H9 (cell line): ENCODE measurements around the gene FOXF1. TPM values are rescaled to one million over a fixed set of nuclear protein-coding genes. Genes with fewer than 3 reads are reported as not detected.
A peak's percentile ranks its signal among the peaks of the same experiment; 100 is the strongest.

Experiments used
- DNase-seq: peaks from one replicate; pipeline ENCODE4 v3.0.0-alpha.2; 2017
- H2AFZ ChIP-seq: one replicate; pipeline ENCODE4 v1.6.1; 2013; ENCODE audit warnings: mild to moderate bottlenecking, low read length, control low read depth, moderate library complexity
- H2AK5ac ChIP-seq: 2 replicates; pipeline ENCODE4 v1.6.1; 2013; ENCODE audit warnings: low read length, control low read depth, mixed read lengths; ENCODE audit not compliant: insufficient read length
- H2BK120ac ChIP-seq: one replicate; pipeline ENCODE4 v1.6.1; 2013; ENCODE audit warnings: low read depth, mild to moderate bottlenecking, low read length, control low read depth, inconsistent platforms; ENCODE audit not compliant: poor library complexity, severe bottlenecking
- H2BK12ac ChIP-seq: 2 replicates; pipeline ENCODE4 v1.6.1; 2013; ENCODE audit warnings: low read length, control low read depth, mixed read lengths, low read depth; ENCODE audit not compliant: insufficient read length
- H2BK15ac ChIP-seq: 2 replicates; pipeline ENCODE4 v1.6.1; 2013; ENCODE audit warnings: low read depth, low read length, control low read depth
- H2BK20ac ChIP-seq: one replicate; pipeline ENCODE4 v1.6.1; 2013; ENCODE audit warnings: low read depth, mild to moderate bottlenecking, low read length, control low read depth, inconsistent platforms; ENCODE audit not compliant: poor library complexity, severe bottlenecking
- H2BK5ac ChIP-seq: 2 replicates; pipeline ENCODE4 v1.6.1; 2013; ENCODE audit warnings: low read length, control low read depth, mixed read lengths; ENCODE audit not compliant: insufficient read length
- H3K14ac ChIP-seq: 2 replicates; pipeline ENCODE4 v1.6.1; 2013; ENCODE audit warnings: low read length, control low read depth; ENCODE audit not compliant: insufficient read depth
- H3K18ac ChIP-seq: 2 replicates; pipeline ENCODE4 v1.6.1; 2013; ENCODE audit warnings: low read depth, mild to moderate bottlenecking, mixed read lengths, low read length, control low read depth; ENCODE audit not compliant: insufficient read length
- H3K23ac ChIP-seq: 2 replicates; pipeline ENCODE4 v1.6.1; 2013; ENCODE audit warnings: low read length, control low read depth, mixed read lengths, low read depth; ENCODE audit not compliant: insufficient read length
- H3K23me2 ChIP-seq: 2 replicates; pipeline ENCODE4 v1.6.1; 2013; ENCODE audit warnings: low read depth, mild to moderate bottlenecking, mixed read lengths, low read length, control low read depth; ENCODE audit not compliant: insufficient read length, poor library complexity, severe bottlenecking
- H3K27ac ChIP-seq: 2 replicates; pipeline ENCODE4 v1.5.1; 2013; ENCODE audit warnings: low read length, control low read depth, mixed read lengths, low read depth; ENCODE audit not compliant: insufficient read length
- H3K27me3 ChIP-seq: 2 replicates; pipeline ENCODE4 v1.6.1; 2013; ENCODE audit warnings: low read length, control low read depth, inconsistent platforms; ENCODE audit not compliant: insufficient read depth
- H3K4ac ChIP-seq: 2 replicates; pipeline ENCODE4 v1.6.1; 2013; ENCODE audit warnings: low read depth, mild to moderate bottlenecking, control low read depth, inconsistent platforms, low read length, moderate library complexity
- H3K4me1 ChIP-seq: 2 replicates; pipeline ENCODE4 v1.6.1; 2013; ENCODE audit warnings: low read length, control low read depth, inconsistent platforms; ENCODE audit not compliant: insufficient read depth
- H3K4me2 ChIP-seq: 2 replicates; pipeline ENCODE4 v1.6.1; 2013; ENCODE audit warnings: low read length, control low read depth, mixed read lengths; ENCODE audit not compliant: insufficient read length, insufficient read depth
- H3K56ac ChIP-seq: 2 replicates; pipeline ENCODE4 v1.6.1; 2013; ENCODE audit warnings: low read depth, mild to moderate bottlenecking, mixed read lengths, low read length, control low read depth; ENCODE audit not compliant: insufficient read length
- H3K79me1 ChIP-seq: 2 replicates; pipeline ENCODE4 v1.6.1; 2013; ENCODE audit warnings: low read depth, mild to moderate bottlenecking, moderate library complexity, low read length, control low read depth, inconsistent platforms; ENCODE audit not compliant: insufficient read depth, poor library complexity, severe bottlenecking
- H3K79me2 ChIP-seq: 2 replicates; pipeline ENCODE4 v1.6.1; 2013; ENCODE audit warnings: low read length, control low read depth, inconsistent platforms; ENCODE audit not compliant: insufficient read depth
- H3K9ac ChIP-seq: 2 replicates; pipeline ENCODE4 v1.6.1; 2013; ENCODE audit warnings: low read length, control low read depth, mixed read lengths; ENCODE audit not compliant: insufficient read length; ENCODE audit errors: extremely low read depth
- H3K9me3 ChIP-seq: one replicate; pipeline ENCODE4 v1.6.1; 2013; ENCODE audit warnings: low read depth, low read length, inconsistent platforms; ENCODE audit not compliant: control insufficient read depth
- H3T11ph ChIP-seq: one replicate; pipeline ENCODE4 v1.6.1; 2013; ENCODE audit warnings: mild to moderate bottlenecking, low read length, control low read depth, inconsistent platforms
- H4K20me1 ChIP-seq: one replicate; pipeline ENCODE4 v1.6.1; 2013; ENCODE audit not compliant: control insufficient read depth, insufficient read length, insufficient read depth
- H4K5ac ChIP-seq: 2 replicates; pipeline ENCODE4 v1.6.1; 2013; ENCODE audit warnings: low read depth, mild to moderate bottlenecking, mixed read lengths, low read length, control low read depth; ENCODE audit not compliant: insufficient read length
- H4K8ac ChIP-seq: replicated peaks from 2 replicates; pipeline ENCODE4 v1.6.1; 2013; ENCODE audit warnings: low read length, control low read depth, mixed read lengths, low read depth; ENCODE audit not compliant: insufficient read length
- H4K91ac ChIP-seq: 2 replicates; pipeline ENCODE4 v1.6.1; 2013; ENCODE audit warnings: low read depth, mild to moderate bottlenecking, moderate library complexity, mixed read lengths, low read length, control low read depth; ENCODE audit not compliant: insufficient read length
- H3K27ac Mint-ChIP-seq, 3 experiments: 2 replicates in 2 of 3; 3 replicates in 1 of 3; pipeline ENCODE4 v1.8.0; 2020 to 2021; ENCODE audit warnings: mixed read lengths in 3 of 3, mild to moderate bottlenecking in 1 of 3, moderate library complexity in 1 of 3
- H3K27me3 Mint-ChIP-seq: 2 replicates; pipeline ENCODE4 v1.8.0; 2021; ENCODE audit warnings: low read depth, mild to moderate bottlenecking, moderate library complexity, mixed read lengths
- H3K36me3 Mint-ChIP-seq, 3 experiments: 2 replicates in 2 of 3; 3 replicates in 1 of 3; pipeline ENCODE4 v1.8.0; 2020 to 2021; ENCODE audit warnings: low read depth in 3 of 3, mixed read lengths in 3 of 3; ENCODE audit not compliant: insufficient read depth in 1 of 3
- H3K4me1 Mint-ChIP-seq, 2 experiments: 2 replicates each; pipeline ENCODE4 v1.8.0; 2020; ENCODE audit warnings: mixed read lengths in 2 of 2
- H3K4me3 Mint-ChIP-seq, 2 experiments: 2 replicates in 1 of 2; 3 replicates in 1 of 2; pipeline ENCODE4 v1.8.0; 2020 to 2021; ENCODE audit warnings: mild to moderate bottlenecking in 2 of 2, mixed read lengths in 2 of 2, moderate library complexity in 1 of 2
- H3K9me3 Mint-ChIP-seq, 2 experiments: 2 replicates in 1 of 2; 3 replicates in 1 of 2; pipeline ENCODE4 v1.8.0; 2020; ENCODE audit warnings: mild to moderate bottlenecking in 2 of 2, mixed read lengths in 2 of 2, moderate library complexity in 1 of 2
- CTCF ChIP-seq: fragments of 200-600 bp; sonication (generic); conservative IDR thresholded peaks from 3 replicates; pipeline ENCODE4 v1.8.0; 2021; ENCODE audit warnings: antibody characterized with exemption, mild to moderate bottlenecking
- WGBS: extraction: QIAGEN DNeasy Blood & Tissue Kit; methylation state at CpG from one replicate; pipeline ENCODE4 v1.1.7; 2013; ENCODE audit warnings: missing lambda C conversion rate, low lambda C conversion rate, mixed read lengths; ENCODE audit not compliant: insufficient read length; ENCODE audit errors: extremely low coverage; 5-methylcytosine and 5-hydroxymethylcytosine counted together
- total RNA-seq: library from RNA; stranded (reverse); gene quantifications from 2 replicates; pipeline ENCODE4 v1.2.1, GENCODE V29; 2021

Gene FOXF1
- total RNA-seq, 1 experiment from 2014 or later, result not detected

- Histone ChIP-seq H3K4me2 (no peak overlapping the region), H3K4ac (no peak overlapping the region)
- WGBS, result no CpG with 5 or more reads among the region's 31 CpGs
Measured at GRCh38 chr16:86519649-86520316, 9.5 kb downstream of the FOXF1 start.

More at GRCh38 chr16:86519649-86520316, 9.5 kb downstream of the FOXF1 start:
- no peak overlapping the region for H2BK20ac ChIP-seq
- H3K9me3 ChIP-seq, result no peaks in the 10 kb centered on the region
- no peaks in the 10 kb centered on the region for H3K36me3 Mint-ChIP-seq
- no peak overlapping the region for H2BK120ac ChIP-seq
- no peak overlapping the region for H3K14ac ChIP-seq
- H2AK5ac ChIP-seq, result no peak overlapping the region
- H3K4me1 ChIP-seq, result no peaks in the 10 kb centered on the region
- H3K27me3 Mint-ChIP-seq, result peaks cover 80% of the 10 kb centered on the region
- no peak overlapping the region for H3K27ac ChIP-seq
- H3K9ac ChIP-seq, result no peak overlapping the region
- no peak overlapping the region for H2AFZ ChIP-seq
- H3K79me2 ChIP-seq, result no peaks in the 10 kb centered on the region
- H4K91ac ChIP-seq, result no peak overlapping the region
- peaks cover 0 to 7% of the 10 kb centered on the region in 2 experiments; a peak in 1 of 5 replicates for H3K9me3 Mint-ChIP-seq
- H3K56ac ChIP-seq, result no peak overlapping the region
- H4K5ac ChIP-seq, result no peak overlapping the region
- no peaks in the 10 kb centered on the region for H3K79me1 ChIP-seq
- H3K23ac ChIP-seq, result no peak overlapping the region
- DNase-seq, result peak; percentile 73
- no peaks in the 10 kb centered on the region for H3K23me2 ChIP-seq
- peak; percentile 94 for TF ChIP-seq CTCF
- H4K8ac ChIP-seq, result no peak overlapping the region
- no peak overlapping the region for H3K27ac Mint-ChIP-seq
- no peaks in the 10 kb centered on the region for H4K20me1 ChIP-seq
- no peak overlapping the region for H3T11ph ChIP-seq
- peak overlapping the region in 1 of 2 experiments; percentile 22; a peak in 2 of 5 replicates for H3K4me3 Mint-ChIP-seq
- no peak overlapping the region for H2BK15ac ChIP-seq
- peaks cover 5 to 18% of the 10 kb centered on the region in 2 experiments; a peak in 3 of 4 replicates for H3K4me1 Mint-ChIP-seq
- H2BK5ac ChIP-seq, result no peak overlapping the region
- H3K27me3 ChIP-seq, result peaks cover 37% of the 10 kb centered on the region
- H2BK12ac ChIP-seq, result no peak overlapping the region
- no peak overlapping the region for H3K18ac ChIP-seq
